GM12873 (cell line): ENCODE measurements around the gene ZNF853.

ENCODE experiments used
- CTCF ChIP-seq: IDR thresholded peaks from 2 replicates; pipeline ENCODE4 v1.5.1; 2012; ENCODE audit warnings: low read depth, mild to moderate bottlenecking, moderate library complexity, low read length, control low read depth; ENCODE audit not compliant: insufficient read depth; ENCODE audit errors: missing control alignments

Gene ZNF853

GRCh38 chr7:6621195-6622133, 6.1 kb downstream of the ZNF853 start:
- no peak for TF ChIP-seq CTCF

GRCh38 chr7:6622134-6622710, 6.8 kb downstream of the ZNF853 start:
- TF ChIP-seq CTCF, result no peak

GRCh38 chr7:6623589-6624245, 8.3 kb downstream of the ZNF853 start:
- no peak for TF ChIP-seq CTCF

GRCh38 chr7:6624246-6624611, 8.8 kb downstream of the ZNF853 start:
- TF ChIP-seq CTCF, result no peak

GRCh38 chr7:6628045-6628444, 12.6 kb downstream of the ZNF853 start:
- no peak for TF ChIP-seq CTCF

- TF ChIP-seq CTCF, result no peak
Observed at GRCh38 chr7:6630007-6630849, 14.8 kb downstream of the ZNF853 start.
